Fibroblast of mammary gland (primary cell): ENCODE data around the gene TP73.

ENCODE experiments used
- DNase-seq: peaks from one replicate; pipeline ENCODE4 v3.0.0-alpha.2; 2010; ENCODE audit warnings: low read depth
- H3K4me3 ChIP-seq: 2 replicates; pipeline ENCODE4 v1.5.1; 2011; ENCODE audit warnings: low read depth, mild to moderate bottlenecking, low read length, moderate library complexity; ENCODE audit not compliant: control insufficient read depth
- CTCF ChIP-seq: conservative IDR thresholded peaks from 2 replicates; pipeline ENCODE4 v1.5.1; 2011; ENCODE audit warnings: low read depth, low read length, inconsistent platforms; ENCODE audit not compliant: control insufficient read depth, insufficient read depth

Gene TP73

GRCh38 chr1:3625151-3625907 lies 27.0 kb upstream of the TP73 start:
- TF ChIP-seq CTCF = no peak
- DNase-seq = peak; percentile 22
- H3K4me3 ChIP-seq = peak overlapping the region; percentile 57

- DNase-seq = no peak
- no peak for TF ChIP-seq CTCF
- H3K4me3 ChIP-seq = peak overlapping the region; percentile 57
Observed at GRCh38 chr1:3626025-3626424, 26.3 kb upstream of the TP73 start.

GRCh38 chr1:3627515-3628253 lies 24.6 kb upstream of the TP73 start:
- no peak for TF ChIP-seq CTCF
- H3K4me3 ChIP-seq = no peak overlapping the region

GRCh38 chr1:3628445-3628844 lies 23.9 kb upstream of the TP73 start:
- no peak overlapping the region for H3K4me3 ChIP-seq
- no peak for DNase-seq
- TF ChIP-seq CTCF = no peak

More at GRCh38 chr1:3627515-3628253, 24.6 kb upstream of the TP73 start:
- DNase-seq = no peak

- TF ChIP-seq CTCF = no peak
Observed at GRCh38 chr1:3629561-3630160, 22.7 kb upstream of the TP73 start.

GRCh38 chr1:3630161-3630611 lies 22.1 kb upstream of the TP73 start:
- TF ChIP-seq CTCF = no peak
- DNase-seq = no peak

More at GRCh38 chr1:3629561-3630160, 22.7 kb upstream of the TP73 start:
- DNase-seq = no peak
- H3K4me3 ChIP-seq = no peak overlapping the region

More at GRCh38 chr1:3630161-3630611, 22.1 kb upstream of the TP73 start:
- no peak overlapping the region for H3K4me3 ChIP-seq
